Loucy (cell line): ENCODE results near the gene CCM2.

Experiments
- H2AFZ ChIP-seq: fragments of 200-600 bp; sonication (generic); 2 replicates; pipeline ENCODE4 v1.6.0; 2016; ENCODE audit warnings: antibody characterized with exemption, mild to moderate bottlenecking, low read length, moderate library complexity
- H3F3A ChIP-seq: fragments of 200-600 bp; 2 replicates; pipeline ENCODE4 v1.6.0; 2016; ENCODE audit warnings: antibody characterized with exemption, low read depth, mild to moderate bottlenecking
- H3K27me3 ChIP-seq: fragments of 200-600 bp; sonication (generic); 2 replicates; pipeline ENCODE4 v1.6.1; 2014; ENCODE audit warnings: low read length, mild to moderate bottlenecking; ENCODE audit not compliant: insufficient read depth, poor library complexity, severe bottlenecking
- H3K36me3 ChIP-seq: fragments of 200-600 bp; sonication (generic); 2 replicates; pipeline ENCODE4 v1.6.1; 2016; ENCODE audit warnings: low read length; ENCODE audit not compliant: insufficient read depth
- H3K4me1 ChIP-seq: fragments of 200-600 bp; sonication (generic); 2 replicates; pipeline ENCODE4 v1.5.1; 2014; ENCODE audit warnings: low read length, mild to moderate bottlenecking; ENCODE audit not compliant: insufficient read depth, poor library complexity, severe bottlenecking
- H3K4me2 ChIP-seq: fragments of 200-600 bp; sonication (generic); 2 replicates; pipeline ENCODE4 v1.6.0; 2014; ENCODE audit warnings: antibody characterized with exemption, low read length, low read depth, mild to moderate bottlenecking; ENCODE audit not compliant: poor library complexity, severe bottlenecking
- H3K4me3 ChIP-seq: fragments of 200-600 bp; sonication (generic); 2 replicates; pipeline ENCODE4 v1.5.1; 2014; ENCODE audit warnings: low read length, mild to moderate bottlenecking, mixed read lengths; ENCODE audit not compliant: poor library complexity, severe bottlenecking
- H3K79me2 ChIP-seq: fragments of 200-600 bp; sonication (generic); 2 replicates; pipeline ENCODE4 v1.6.1; 2014; ENCODE audit warnings: low read length; ENCODE audit not compliant: insufficient read depth
- H3K9ac ChIP-seq: fragments of 200-600 bp; sonication (generic); 2 replicates; pipeline ENCODE4 v1.6.0; 2014; ENCODE audit warnings: mild to moderate bottlenecking, low read depth, low read length, moderate library complexity; ENCODE audit not compliant: poor library complexity, severe bottlenecking
- H3K9me2 ChIP-seq: fragments of 200-600 bp; sonication (generic); replicated peaks from 2 replicates; pipeline ENCODE4 v1.6.1; 2016; ENCODE audit warnings: low read depth, low read length, mixed read lengths
- H3K9me3 ChIP-seq: fragments of 200-600 bp; sonication (generic); 2 replicates; pipeline ENCODE4 v1.6.1; 2014; ENCODE audit warnings: mild to moderate bottlenecking, antibody characterized with exemption, low read length, low read depth; ENCODE audit not compliant: insufficient read depth
- H4K20me1 ChIP-seq: fragments of 200-600 bp; sonication (generic); 2 replicates; pipeline ENCODE4 v1.6.0; 2014; ENCODE audit warnings: antibody characterized with exemption, low read length, mild to moderate bottlenecking; ENCODE audit not compliant: insufficient read depth, poor library complexity, severe bottlenecking
- EZH2phosphoT487 ChIP-seq: fragments of 200-600 bp; IDR thresholded peaks from 2 replicates; pipeline ENCODE4 v1.6.1; 2018; ENCODE audit warnings: antibody characterized with exemption, mild to moderate bottlenecking, moderate library complexity, borderline replicate concordance
- TF ChIP-seq, protein P1 (sequence below): fragments of 200-600 bp; sonication (generic); conservative IDR thresholded peaks from 2 replicates; pipeline ENCODE4 v1.5.1; 2014; ENCODE audit warnings: mild to moderate bottlenecking, antibody characterized with exemption, low read length

Gene CCM2

DNA sequence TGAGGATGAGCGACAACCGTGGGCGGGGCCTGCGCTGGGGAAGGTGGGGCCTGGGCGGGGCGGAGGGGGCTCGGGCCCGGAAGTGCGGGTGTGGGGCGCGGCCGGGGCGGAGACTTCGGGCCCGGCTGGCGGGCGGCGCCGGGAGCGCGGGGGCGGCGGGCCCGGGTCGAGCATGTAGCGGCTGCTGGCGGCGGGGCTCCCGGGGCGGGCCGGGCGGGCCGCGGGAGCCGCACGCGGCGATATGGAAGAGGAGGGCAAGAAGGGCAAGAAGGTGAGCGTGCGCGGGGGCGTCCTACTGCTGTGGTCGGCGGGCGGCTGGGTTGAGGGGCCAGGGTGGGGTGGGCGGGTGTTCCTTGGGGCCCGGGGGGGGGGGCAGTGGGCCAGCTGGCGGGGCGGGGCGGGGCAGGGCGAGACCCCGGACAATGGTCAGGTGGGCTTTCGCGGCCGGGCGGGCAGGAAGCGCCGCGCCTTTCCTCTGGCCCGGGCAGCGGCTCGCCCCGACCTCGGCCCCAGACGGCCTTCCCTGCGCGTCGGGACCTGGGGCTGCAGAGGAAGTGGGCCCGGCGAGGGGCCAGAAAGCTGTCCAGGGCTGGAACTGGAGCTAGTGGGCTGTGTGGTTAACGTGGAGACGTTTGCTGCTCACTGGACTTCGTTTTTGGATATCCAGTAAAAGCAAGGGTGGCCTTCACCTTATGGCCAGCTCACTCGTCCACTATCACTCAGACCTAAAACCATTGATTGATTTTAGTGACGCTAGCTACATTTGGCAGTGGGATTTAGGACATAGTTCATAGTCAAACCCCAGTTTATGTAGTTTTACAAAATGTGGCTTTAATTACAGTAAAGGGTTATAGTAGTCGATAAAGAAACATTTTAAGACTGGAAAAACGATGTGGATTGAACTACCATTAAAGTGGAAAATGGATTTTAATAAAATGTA is at the start of gene CCM2:
Gene CCM2 (plus strand): TSS at position 109 of the 940 bp plus-strand sequence. CDS start 133 bp downstream, at position 242.
- H3K36me3 ChIP-seq, result no peaks in the 10 kb centered on the region
- peak within 1 kb of the TSS; percentile 90 for H3K4me2 ChIP-seq
- no peaks in the 10 kb centered on the region for H3K9me3 ChIP-seq
- TF ChIP-seq, protein P1, sequence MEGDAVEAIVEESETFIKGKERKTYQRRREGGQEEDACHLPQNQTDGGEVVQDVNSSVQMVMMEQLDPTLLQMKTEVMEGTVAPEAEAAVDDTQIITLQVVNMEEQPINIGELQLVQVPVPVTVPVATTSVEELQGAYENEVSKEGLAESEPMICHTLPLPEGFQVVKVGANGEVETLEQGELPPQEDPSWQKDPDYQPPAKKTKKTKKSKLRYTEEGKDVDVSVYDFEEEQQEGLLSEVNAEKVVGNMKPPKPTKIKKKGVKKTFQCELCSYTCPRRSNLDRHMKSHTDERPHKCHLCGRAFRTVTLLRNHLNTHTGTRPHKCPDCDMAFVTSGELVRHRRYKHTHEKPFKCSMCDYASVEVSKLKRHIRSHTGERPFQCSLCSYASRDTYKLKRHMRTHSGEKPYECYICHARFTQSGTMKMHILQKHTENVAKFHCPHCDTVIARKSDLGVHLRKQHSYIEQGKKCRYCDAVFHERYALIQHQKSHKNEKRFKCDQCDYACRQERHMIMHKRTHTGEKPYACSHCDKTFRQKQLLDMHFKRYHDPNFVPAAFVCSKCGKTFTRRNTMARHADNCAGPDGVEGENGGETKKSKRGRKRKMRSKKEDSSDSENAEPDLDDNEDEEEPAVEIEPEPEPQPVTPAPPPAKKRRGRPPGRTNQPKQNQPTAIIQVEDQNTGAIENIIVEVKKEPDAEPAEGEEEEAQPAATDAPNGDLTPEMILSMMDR, result no peak
- no peak for TF ChIP-seq EZH2phosphoT487
- H3K4me1 ChIP-seq, result peaks cover 68% of the 10 kb centered on the region
- peaks cover 16% of the 10 kb centered on the region for H3F3A ChIP-seq
- peak within 1 kb of the TSS; percentile 90 for H3K4me3 ChIP-seq
- H2AFZ ChIP-seq, result no peak within 1 kb of the TSS
- H4K20me1 ChIP-seq, result peaks cover 34% of the 10 kb centered on the region
- H3K79me2 ChIP-seq, result peaks cover 72% of the 10 kb centered on the region
- no peaks in the 10 kb centered on the region for H3K27me3 ChIP-seq
- peak within 1 kb of the TSS; percentile 95 for H3K9ac ChIP-seq
- H3K9me2 ChIP-seq, result no peaks in the 10 kb centered on the region

DNA sequence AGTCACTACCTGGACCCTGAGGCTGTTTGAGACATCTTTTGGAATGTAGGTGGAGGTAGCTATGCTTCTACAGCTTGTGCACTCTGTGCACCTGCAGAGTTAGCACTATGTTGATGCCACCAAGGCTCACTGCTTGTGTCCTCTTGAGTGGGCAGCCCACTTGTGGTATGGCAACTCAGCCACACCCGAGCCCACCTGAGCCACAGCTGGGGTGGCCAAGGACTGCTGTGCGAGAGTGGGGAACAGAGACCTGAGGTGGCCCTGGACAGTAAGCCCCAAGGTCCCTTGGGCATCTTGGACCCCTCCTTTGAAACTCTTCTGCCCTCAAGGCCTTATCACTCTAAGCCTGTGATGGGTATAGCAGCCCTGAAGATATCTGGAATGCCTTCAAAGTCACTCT is 46.8 kb upstream of the CCM2 start:
- TF ChIP-seq, protein P1, result no peak
- TF ChIP-seq EZH2phosphoT487, result no peak
- Histone ChIP-seq H3K4me2 (no peak overlapping the region), H3K36me3 (no peaks in the 10 kb centered on the region), H3K9ac (no peak overlapping the region), H3K9me2 (no peaks in the 10 kb centered on the region), H3K27me3 (no peaks in the 10 kb centered on the region), H3K4me1 (peaks cover 4% of the 10 kb centered on the region), H3F3A (no peaks in the 10 kb centered on the region), H3K79me2 (no peaks in the 10 kb centered on the region), H3K4me3 (no peak overlapping the region), H2AFZ (no peak overlapping the region), H4K20me1 (no peaks in the 10 kb centered on the region), H3K9me3 (no peaks in the 10 kb centered on the region)

DNA sequence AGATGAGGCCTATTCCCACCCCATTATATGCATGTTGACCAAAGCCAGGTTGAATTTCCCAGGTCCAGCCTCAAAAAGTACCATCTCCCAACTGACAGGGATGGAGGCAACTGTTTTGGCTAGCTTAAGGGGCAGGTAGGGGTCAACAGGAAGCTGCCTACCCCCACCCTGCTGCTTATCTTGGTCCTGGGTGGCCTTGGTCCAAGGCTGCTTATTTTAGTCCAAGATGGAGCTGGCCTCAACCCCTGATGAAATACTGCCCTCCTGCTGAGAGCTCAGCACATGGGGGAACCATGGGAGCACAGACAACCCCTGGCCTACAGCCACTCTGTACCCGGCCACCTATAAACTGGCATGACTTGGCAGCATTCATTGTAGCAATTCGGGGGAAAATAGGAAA is 44.3 kb upstream of the CCM2 start:
- Histone ChIP-seq H3K4me1 (peaks cover 4% of the 10 kb centered on the region), H3K79me2 (no peaks in the 10 kb centered on the region), H3K9ac (no peak overlapping the region), H3K4me2 (no peak overlapping the region), H3K27me3 (no peaks in the 10 kb centered on the region), H2AFZ (no peak overlapping the region), H3F3A (peaks cover 12% of the 10 kb centered on the region; the same call in 1 of the 2 replicates), H3K4me3 (no peak overlapping the region), H3K9me3 (no peaks in the 10 kb centered on the region), H3K9me2 (no peaks in the 10 kb centered on the region), H3K36me3 (no peaks in the 10 kb centered on the region), H4K20me1 (peaks cover 3% of the 10 kb centered on the region)
- no peak for TF ChIP-seq EZH2phosphoT487
- TF ChIP-seq, protein P1, result no peak
